RKO (cell line): ENCODE results near the gene SORD.
"Not testable (repeated sequence)": the region's sequence is repeated elsewhere in the genome, so short reads cannot be mapped to it uniquely, and the experiment has no call there.

Source experiments
- DNase-seq: peaks from one replicate; pipeline ENCODE4 v3.0.0-alpha.2; 2016; ENCODE audit warnings: low spot score

SORD gene

GRCh38 chr15:45024649-45025048 lies 1.7 kb downstream of the SORD start:
- DNase-seq: not testable (repeated sequence)

- DNase-seq: not testable (repeated sequence)
Observed at GRCh38 chr15:45025627-45026026, 2.6 kb downstream of the SORD start.

GRCh38 chr15:45026651-45027190 lies 3.7 kb downstream of the SORD start:
- no peak for DNase-seq

GRCh38 chr15:45027220-45027619 lies 4.2 kb downstream of the SORD start:
- no peak for DNase-seq

GRCh38 chr15:45030743-45031142 lies 7.7 kb downstream of the SORD start:
- DNase-seq: no peak

- DNase-seq: not testable (repeated sequence)
Observed at GRCh38 chr15:45031522-45032028, 8.6 kb downstream of the SORD start.

GRCh38 chr15:45032501-45032900 lies 9.5 kb downstream of the SORD start:
- not testable (repeated sequence) for DNase-seq

- DNase-seq: not testable (repeated sequence)
Observed at GRCh38 chr15:45034087-45034486, 11.1 kb downstream of the SORD start.

- DNase-seq: not testable (repeated sequence)
Observed at GRCh38 chr15:45034600-45035375, 11.8 kb downstream of the SORD start.

GRCh38 chr15:45036812-45037781 lies 14.1 kb downstream of the SORD start:
- peak; percentile 58 for DNase-seq

- no peak for DNase-seq
Observed at GRCh38 chr15:45037936-45038335, 14.9 kb downstream of the SORD start.

GRCh38 chr15:45040396-45040795 lies 17.4 kb downstream of the SORD start:
- DNase-seq: not testable (repeated sequence)

- not testable (repeated sequence) for DNase-seq
Observed at GRCh38 chr15:45041538-45041937, 18.5 kb downstream of the SORD start.

GRCh38 chr15:45042859-45043258 lies 19.9 kb downstream of the SORD start:
- DNase-seq: not testable (repeated sequence)

- DNase-seq: not testable (repeated sequence)
Observed at GRCh38 chr15:45044270-45044669, 21.3 kb downstream of the SORD start.

- not testable (repeated sequence) for DNase-seq
Observed at GRCh38 chr15:45048449-45048793, 25.4 kb downstream of the SORD start.

- DNase-seq: no peak
Observed at GRCh38 chr15:45048794-45049631, 26.0 kb downstream of the SORD start.

GRCh38 chr15:45050587-45050986 lies 27.6 kb downstream of the SORD start:
- no peak for DNase-seq

- DNase-seq: not testable (repeated sequence)
Observed at GRCh38 chr15:45052676-45053075, 29.7 kb downstream of the SORD start.

- not testable (repeated sequence) for DNase-seq
Observed at GRCh38 chr15:45058690-45059675, 36.0 kb downstream of the SORD start.
